H1 (cell line): Measurements from ENCODE around the gene NRXN3. TPM values are rescaled to one million over a fixed set of nuclear protein-coding genes. Genes with fewer than 3 reads are reported as not detected.

ENCODE experiments used
- BRCA1 ChIP-seq: IDR thresholded peaks from 2 replicates; pipeline ENCODE4 v1.6.1; 2012; ENCODE audit warnings: low read depth, low read length, improper control_type of control experiment
- E2F6 ChIP-seq: IDR thresholded peaks from 2 replicates; pipeline ENCODE4 v1.6.1; 2012; ENCODE audit warnings: inconsistent platforms
- EGR1 ChIP-seq: IDR thresholded peaks from 2 replicates; pipeline ENCODE4 v1.6.1; 2011; ENCODE audit warnings: low read depth, low read length, borderline replicate concordance
- FOSL1 ChIP-seq: IDR thresholded peaks from 2 replicates; pipeline ENCODE4 v1.6.1; 2011; ENCODE audit warnings: mild to moderate bottlenecking, low read depth, low read length, moderate library complexity; ENCODE audit not compliant: insufficient read depth
- GTF2F1 ChIP-seq: IDR thresholded peaks from 2 replicates; pipeline ENCODE4 v1.6.1; 2012; ENCODE audit warnings: low read depth, low read length, improper control_type of control experiment, borderline replicate concordance
- SIN3A ChIP-seq, 2 experiments: IDR thresholded peaks in 1 of 2; conservative IDR thresholded peaks in 1 of 2; 2 replicates each; pipeline ENCODE4 v1.6.1; 2011 to 2012; ENCODE audit warnings: low read length in 2 of 2, improper control_type of control experiment in 1 of 2, low read depth in 1 of 2, mild to moderate bottlenecking in 1 of 2
- SP4 ChIP-seq: IDR thresholded peaks from 2 replicates; pipeline ENCODE4 v1.6.1; 2012; ENCODE audit warnings: low read length, inconsistent platforms
- TEAD4 ChIP-seq: IDR thresholded peaks from 2 replicates; pipeline ENCODE4 v1.6.1; 2012; ENCODE audit warnings: low read depth, low read length, inconsistent platforms, mixed read lengths
- YY1 ChIP-seq: IDR thresholded peaks from 2 replicates; pipeline ENCODE4 v1.6.1; 2011; ENCODE audit warnings: low read depth, mild to moderate bottlenecking, low read length
- polyA plus RNA-seq, 7 experiments: library from polyadenylated mRNA; depleted of rRNA in 3 of 7; stranded (reverse) in 5 of 7; unstranded in 2 of 7; fragments of >200 nt in 5 of 7; fragments of 200-250 nt in 2 of 7; gene quantifications; 1 replicate in 5 of 7; 2 replicates in 1 of 7; 4 replicates in 1 of 7; pipeline versions ENCODE4 v1.2.1 to v1.2.3, GENCODE V29; 2011 to 2013; ENCODE audit warnings: missing spikeins in 2 of 7, mixed read lengths in 2 of 7
- total RNA-seq: library from RNA; stranded (reverse); fragmentation: NEBNext Ultra II Directional; extraction: Animal tissue kit (Norgen Biotek cat#: 25700); gene quantifications from 2 replicates; pipeline ENCODE4 v1.2.1, GENCODE V29; 2021
- TF ChIP-seq, protein P1 (sequence below): fragments of 300-600 bp; sonication (generic); IDR thresholded peaks from 2 replicates; pipeline ENCODE4 v1.7.1; 2012; ENCODE audit warnings: low read length, moderate library complexity, mild to moderate bottlenecking, inconsistent platforms; ENCODE audit not compliant: insufficient replicate concordance

Gene NRXN3
- total and polyA plus RNA-seq, 2 of the 8 experiments (the other 6 are each of a cell fraction or from before 2014, with no cell fraction given): 2.6 to 4.1 TPM

DNA sequence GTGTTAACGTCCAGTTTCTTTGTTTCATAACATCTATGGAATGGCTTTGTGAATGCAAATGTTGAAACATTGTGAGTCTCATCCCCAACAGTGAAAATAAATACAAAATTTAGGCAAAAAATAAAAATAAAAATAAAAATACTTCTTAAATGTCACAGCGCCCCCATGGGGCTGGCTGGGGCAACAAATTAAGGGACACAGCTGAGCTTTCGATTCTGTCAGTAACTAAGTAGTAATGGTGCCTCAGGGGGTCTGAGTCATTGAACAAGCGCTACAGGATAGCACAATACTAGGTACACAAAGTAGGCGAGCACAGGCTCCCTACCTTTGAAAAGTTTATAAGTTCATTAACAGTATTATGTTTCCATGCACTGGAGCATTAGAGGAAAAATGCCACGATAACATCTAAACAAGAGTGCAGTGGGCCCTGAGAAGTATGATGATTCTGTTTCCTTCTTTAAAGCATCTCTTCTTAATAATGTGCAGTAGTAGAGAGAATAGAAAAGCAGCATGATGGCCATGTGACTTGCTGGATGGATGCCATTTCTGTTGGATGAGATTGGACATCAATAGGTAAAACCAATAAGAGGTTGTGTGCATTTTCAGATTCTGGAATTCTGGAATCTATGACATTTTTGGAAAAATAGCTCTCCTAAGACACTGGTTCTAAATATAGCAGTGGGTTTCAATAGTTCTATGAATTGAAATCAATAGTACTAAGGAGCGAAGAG is 1374.0 kb downstream of the NRXN3 start (continued):
- TF ChIP-seq, protein P1, sequence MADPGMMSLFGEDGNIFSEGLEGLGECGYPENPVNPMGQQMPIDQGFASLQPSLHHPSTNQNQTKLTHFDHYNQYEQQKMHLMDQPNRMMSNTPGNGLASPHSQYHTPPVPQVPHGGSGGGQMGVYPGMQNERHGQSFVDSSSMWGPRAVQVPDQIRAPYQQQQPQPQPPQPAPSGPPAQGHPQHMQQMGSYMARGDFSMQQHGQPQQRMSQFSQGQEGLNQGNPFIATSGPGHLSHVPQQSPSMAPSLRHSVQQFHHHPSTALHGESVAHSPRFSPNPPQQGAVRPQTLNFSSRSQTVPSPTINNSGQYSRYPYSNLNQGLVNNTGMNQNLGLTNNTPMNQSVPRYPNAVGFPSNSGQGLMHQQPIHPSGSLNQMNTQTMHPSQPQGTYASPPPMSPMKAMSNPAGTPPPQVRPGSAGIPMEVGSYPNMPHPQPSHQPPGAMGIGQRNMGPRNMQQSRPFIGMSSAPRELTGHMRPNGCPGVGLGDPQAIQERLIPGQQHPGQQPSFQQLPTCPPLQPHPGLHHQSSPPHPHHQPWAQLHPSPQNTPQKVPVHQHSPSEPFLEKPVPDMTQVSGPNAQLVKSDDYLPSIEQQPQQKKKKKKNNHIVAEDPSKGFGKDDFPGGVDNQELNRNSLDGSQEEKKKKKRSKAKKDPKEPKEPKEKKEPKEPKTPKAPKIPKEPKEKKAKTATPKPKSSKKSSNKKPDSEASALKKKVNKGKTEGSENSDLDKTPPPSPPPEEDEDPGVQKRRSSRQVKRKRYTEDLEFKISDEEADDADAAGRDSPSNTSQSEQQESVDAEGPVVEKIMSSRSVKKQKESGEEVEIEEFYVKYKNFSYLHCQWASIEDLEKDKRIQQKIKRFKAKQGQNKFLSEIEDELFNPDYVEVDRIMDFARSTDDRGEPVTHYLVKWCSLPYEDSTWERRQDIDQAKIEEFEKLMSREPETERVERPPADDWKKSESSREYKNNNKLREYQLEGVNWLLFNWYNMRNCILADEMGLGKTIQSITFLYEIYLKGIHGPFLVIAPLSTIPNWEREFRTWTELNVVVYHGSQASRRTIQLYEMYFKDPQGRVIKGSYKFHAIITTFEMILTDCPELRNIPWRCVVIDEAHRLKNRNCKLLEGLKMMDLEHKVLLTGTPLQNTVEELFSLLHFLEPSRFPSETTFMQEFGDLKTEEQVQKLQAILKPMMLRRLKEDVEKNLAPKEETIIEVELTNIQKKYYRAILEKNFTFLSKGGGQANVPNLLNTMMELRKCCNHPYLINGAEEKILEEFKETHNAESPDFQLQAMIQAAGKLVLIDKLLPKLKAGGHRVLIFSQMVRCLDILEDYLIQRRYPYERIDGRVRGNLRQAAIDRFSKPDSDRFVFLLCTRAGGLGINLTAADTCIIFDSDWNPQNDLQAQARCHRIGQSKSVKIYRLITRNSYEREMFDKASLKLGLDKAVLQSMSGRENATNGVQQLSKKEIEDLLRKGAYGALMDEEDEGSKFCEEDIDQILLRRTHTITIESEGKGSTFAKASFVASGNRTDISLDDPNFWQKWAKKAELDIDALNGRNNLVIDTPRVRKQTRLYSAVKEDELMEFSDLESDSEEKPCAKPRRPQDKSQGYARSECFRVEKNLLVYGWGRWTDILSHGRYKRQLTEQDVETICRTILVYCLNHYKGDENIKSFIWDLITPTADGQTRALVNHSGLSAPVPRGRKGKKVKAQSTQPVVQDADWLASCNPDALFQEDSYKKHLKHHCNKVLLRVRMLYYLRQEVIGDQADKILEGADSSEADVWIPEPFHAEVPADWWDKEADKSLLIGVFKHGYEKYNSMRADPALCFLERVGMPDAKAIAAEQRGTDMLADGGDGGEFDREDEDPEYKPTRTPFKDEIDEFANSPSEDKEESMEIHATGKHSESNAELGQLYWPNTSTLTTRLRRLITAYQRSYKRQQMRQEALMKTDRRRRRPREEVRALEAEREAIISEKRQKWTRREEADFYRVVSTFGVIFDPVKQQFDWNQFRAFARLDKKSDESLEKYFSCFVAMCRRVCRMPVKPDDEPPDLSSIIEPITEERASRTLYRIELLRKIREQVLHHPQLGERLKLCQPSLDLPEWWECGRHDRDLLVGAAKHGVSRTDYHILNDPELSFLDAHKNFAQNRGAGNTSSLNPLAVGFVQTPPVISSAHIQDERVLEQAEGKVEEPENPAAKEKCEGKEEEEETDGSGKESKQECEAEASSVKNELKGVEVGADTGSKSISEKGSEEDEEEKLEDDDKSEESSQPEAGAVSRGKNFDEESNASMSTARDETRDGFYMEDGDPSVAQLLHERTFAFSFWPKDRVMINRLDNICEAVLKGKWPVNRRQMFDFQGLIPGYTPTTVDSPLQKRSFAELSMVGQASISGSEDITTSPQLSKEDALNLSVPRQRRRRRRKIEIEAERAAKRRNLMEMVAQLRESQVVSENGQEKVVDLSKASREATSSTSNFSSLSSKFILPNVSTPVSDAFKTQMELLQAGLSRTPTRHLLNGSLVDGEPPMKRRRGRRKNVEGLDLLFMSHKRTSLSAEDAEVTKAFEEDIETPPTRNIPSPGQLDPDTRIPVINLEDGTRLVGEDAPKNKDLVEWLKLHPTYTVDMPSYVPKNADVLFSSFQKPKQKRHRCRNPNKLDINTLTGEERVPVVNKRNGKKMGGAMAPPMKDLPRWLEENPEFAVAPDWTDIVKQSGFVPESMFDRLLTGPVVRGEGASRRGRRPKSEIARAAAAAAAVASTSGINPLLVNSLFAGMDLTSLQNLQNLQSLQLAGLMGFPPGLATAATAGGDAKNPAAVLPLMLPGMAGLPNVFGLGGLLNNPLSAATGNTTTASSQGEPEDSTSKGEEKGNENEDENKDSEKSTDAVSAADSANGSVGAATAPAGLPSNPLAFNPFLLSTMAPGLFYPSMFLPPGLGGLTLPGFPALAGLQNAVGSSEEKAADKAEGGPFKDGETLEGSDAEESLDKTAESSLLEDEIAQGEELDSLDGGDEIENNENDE: peak; percentile 29
- TF ChIP-seq YY1 (no peak), BRCA1 (no peak), E2F6 (no peak), TEAD4 (no peak), EGR1 (no peak), FOSL1 (no peak), GTF2F1 (no peak), SIN3A (conservative IDR thresholded peaks at IDR 0.05 in 1 of 2, IDR thresholded peaks at IDR 0.05 in 1 of 2; ENCODE audit: low read depth in 1 of 2, low read length in 2 of 2) (0 out of 4 replicates have a peak, but pooled peaks of 1 of the 2 experiments have one; percentile 23), SP4 (no peak)
